IPS-15b (cell line): ENCODE measurements around the gene PLCB4.

ENCODE experiments used
- H3K27me3 ChIP-seq: one replicate; pipeline ENCODE4 v1.6.1; 2013; ENCODE audit warnings: low read length; ENCODE audit not compliant: control insufficient read depth, insufficient read depth
- H3K36me3 ChIP-seq: one replicate; pipeline ENCODE4 v1.6.1; 2013; ENCODE audit warnings: low read length; ENCODE audit not compliant: control insufficient read depth, insufficient read depth
- H3K4me1 ChIP-seq: one replicate; pipeline ENCODE4 v1.6.1; 2013; ENCODE audit warnings: mild to moderate bottlenecking, low read length; ENCODE audit not compliant: control insufficient read depth, insufficient read depth
- H3K4me3 ChIP-seq: one replicate; pipeline ENCODE4 v1.5.1; 2013; ENCODE audit warnings: low read depth, low read length
- H3K9ac ChIP-seq: one replicate; pipeline ENCODE4 v1.6.1; 2013; ENCODE audit warnings: low read depth, mild to moderate bottlenecking, low read length
- H3K9me3 ChIP-seq: one replicate; pipeline ENCODE4 v1.6.1; 2013; ENCODE audit warnings: mild to moderate bottlenecking, low read length; ENCODE audit not compliant: control insufficient read depth, insufficient read depth

PLCB4 gene

GRCh38 chr20:9087531-9088217, 18.8 kb downstream of the PLCB4 start:
- Histone ChIP-seq H3K4me1 (no peaks in the 10 kb centered on the region), H3K9ac (no peak overlapping the region), H3K36me3 (no peaks in the 10 kb centered on the region), H3K27me3 (no peaks in the 10 kb centered on the region), H3K9me3 (no peaks in the 10 kb centered on the region), H3K4me3 (no peak overlapping the region)

- Histone ChIP-seq H3K9ac (no peak overlapping the region), H3K27me3 (no peaks in the 10 kb centered on the region), H3K4me3 (no peak overlapping the region), H3K36me3 (no peaks in the 10 kb centered on the region), H3K9me3 (no peaks in the 10 kb centered on the region), H3K4me1 (no peaks in the 10 kb centered on the region)
Observed at GRCh38 chr20:9088556-9088955, 19.7 kb downstream of the PLCB4 start.

- H3K27me3 ChIP-seq = no peaks in the 10 kb centered on the region
- H3K36me3 ChIP-seq = no peaks in the 10 kb centered on the region
- no peaks in the 10 kb centered on the region for H3K4me1 ChIP-seq
Observed at GRCh38 chr20:9092113-9092512, 23.2 kb downstream of the PLCB4 start.

GRCh38 chr20:9092655-9093054, 23.8 kb downstream of the PLCB4 start:
- Histone ChIP-seq H3K4me3 (no peak overlapping the region), H3K4me1 (no peaks in the 10 kb centered on the region), H3K9ac (no peak overlapping the region), H3K9me3 (no peaks in the 10 kb centered on the region), H3K27me3 (no peaks in the 10 kb centered on the region), H3K36me3 (no peaks in the 10 kb centered on the region)

More at GRCh38 chr20:9092113-9092512, 23.2 kb downstream of the PLCB4 start:
- Histone ChIP-seq H3K9me3 (no peaks in the 10 kb centered on the region), H3K4me3 (no peak overlapping the region), H3K9ac (no peak overlapping the region)

GRCh38 chr20:9093218-9093957, 24.5 kb downstream of the PLCB4 start:
- H3K9ac ChIP-seq = no peak overlapping the region
- no peaks in the 10 kb centered on the region for H3K9me3 ChIP-seq
- no peaks in the 10 kb centered on the region for H3K27me3 ChIP-seq
- H3K4me1 ChIP-seq = no peaks in the 10 kb centered on the region
- H3K36me3 ChIP-seq = no peaks in the 10 kb centered on the region
- H3K4me3 ChIP-seq = no peak overlapping the region

- no peaks in the 10 kb centered on the region for H3K27me3 ChIP-seq
- H3K4me3 ChIP-seq = no peak overlapping the region
- H3K36me3 ChIP-seq = no peaks in the 10 kb centered on the region
- H3K4me1 ChIP-seq = no peaks in the 10 kb centered on the region
- no peak overlapping the region for H3K9ac ChIP-seq
- no peaks in the 10 kb centered on the region for H3K9me3 ChIP-seq
Observed at GRCh38 chr20:9099372-9099771, 30.5 kb downstream of the PLCB4 start.

GRCh38 chr20:9100691-9101090, 31.8 kb downstream of the PLCB4 start:
- H3K36me3 ChIP-seq = no peaks in the 10 kb centered on the region
- no peaks in the 10 kb centered on the region for H3K4me1 ChIP-seq
- H3K4me3 ChIP-seq = no peak overlapping the region
- H3K9ac ChIP-seq = no peak overlapping the region
- no peaks in the 10 kb centered on the region for H3K9me3 ChIP-seq
- no peaks in the 10 kb centered on the region for H3K27me3 ChIP-seq

GRCh38 chr20:9102456-9102855, 33.6 kb downstream of the PLCB4 start:
- peaks cover 2% of the 10 kb centered on the region for H3K4me1 ChIP-seq
- H3K27me3 ChIP-seq = no peaks in the 10 kb centered on the region
- H3K9me3 ChIP-seq = no peaks in the 10 kb centered on the region
- H3K9ac ChIP-seq = no peak overlapping the region
- no peaks in the 10 kb centered on the region for H3K36me3 ChIP-seq
- H3K4me3 ChIP-seq = no peak overlapping the region

GRCh38 chr20:9103955-9104354, 35.1 kb downstream of the PLCB4 start:
- Histone ChIP-seq H3K9ac (no peak overlapping the region), H3K36me3 (no peaks in the 10 kb centered on the region), H3K27me3 (no peaks in the 10 kb centered on the region), H3K9me3 (no peaks in the 10 kb centered on the region), H3K4me3 (no peak overlapping the region), H3K4me1 (peaks cover 2% of the 10 kb centered on the region)

GRCh38 chr20:9108260-9108659, 39.4 kb downstream of the PLCB4 start:
- Histone ChIP-seq H3K4me1 (peaks cover 2% of the 10 kb centered on the region), H3K27me3 (no peaks in the 10 kb centered on the region), H3K4me3 (no peak overlapping the region), H3K36me3 (no peaks in the 10 kb centered on the region), H3K9ac (no peak overlapping the region), H3K9me3 (no peaks in the 10 kb centered on the region)

- Histone ChIP-seq H3K4me3 (no peak overlapping the region), H3K9me3 (no peaks in the 10 kb centered on the region), H3K4me1 (peaks cover 2% of the 10 kb centered on the region), H3K27me3 (no peaks in the 10 kb centered on the region), H3K9ac (no peak overlapping the region), H3K36me3 (no peaks in the 10 kb centered on the region)
Observed at GRCh38 chr20:9109566-9109965, 40.7 kb downstream of the PLCB4 start.

- H3K9me3 ChIP-seq = no peaks in the 10 kb centered on the region
- H3K36me3 ChIP-seq = no peaks in the 10 kb centered on the region
Observed at GRCh38 chr20:9110365-9110764, 41.5 kb downstream of the PLCB4 start.

More at GRCh38 chr20:9110365-9110764, 41.5 kb downstream of the PLCB4 start:
- Histone ChIP-seq H3K27me3 (no peaks in the 10 kb centered on the region), H3K4me1 (peaks cover 5% of the 10 kb centered on the region), H3K4me3 (no peak overlapping the region), H3K9ac (no peak overlapping the region)
